Activated CD4-positive, CD25-positive, alpha-beta regulatory T cell (primary cell): ENCODE results near the gene CD69.
"Not testable (repeated sequence)": the region's sequence is repeated elsewhere in the genome, so short reads cannot be mapped to it uniquely, and the experiment has no call there.

Experiments
- DNase-seq, 4 experiments: peaks; one replicate each; lab custom pipeline; 2025; lab: John Stamatoyannopoulos, UW

The CD69 gene

GRCh38 chr12:9718968-9719367 is 41.7 kb downstream of the CD69 start:
- no peak for DNase-seq

- DNase-seq: no peak
These were observed 43.4 kb downstream of the CD69 start for GRCh38 chr12:9717070-9717925.

GRCh38 chr12:9713032-9713558 is 47.6 kb downstream of the CD69 start:
- DNase-seq: not testable (repeated sequence)

- no peak for DNase-seq
These were observed 49.0 kb downstream of the CD69 start for GRCh38 chr12:9711664-9712063.

- no peak for DNase-seq
These were observed 49.9 kb downstream of the CD69 start for GRCh38 chr12:9710584-9711375.

- DNase-seq: no peak
These were observed 51.8 kb downstream of the CD69 start for GRCh38 chr12:9708853-9709252.

GRCh38 chr12:9707864-9708808 is 52.6 kb downstream of the CD69 start:
- peak; percentile 10 to 44 (median 33) for DNase-seq

GRCh38 chr12:9707356-9707755 is 53.3 kb downstream of the CD69 start:
- no peak for DNase-seq

- DNase-seq: no peak
These were observed 54.5 kb downstream of the CD69 start for GRCh38 chr12:9706086-9706685.

GRCh38 chr12:9704561-9704960 is 56.1 kb downstream of the CD69 start:
- DNase-seq: not testable (repeated sequence)
